Measurements from ENCODE around the gene NLE1. TPM values are rescaled to one million over a fixed set of nuclear protein-coding genes. Genes with fewer than 3 reads are reported as not detected.

Gene NLE1
- total and polyA plus RNA-seq, 12 donors = 5.0 to 18.7 (median 11.8) TPM

DNA sequence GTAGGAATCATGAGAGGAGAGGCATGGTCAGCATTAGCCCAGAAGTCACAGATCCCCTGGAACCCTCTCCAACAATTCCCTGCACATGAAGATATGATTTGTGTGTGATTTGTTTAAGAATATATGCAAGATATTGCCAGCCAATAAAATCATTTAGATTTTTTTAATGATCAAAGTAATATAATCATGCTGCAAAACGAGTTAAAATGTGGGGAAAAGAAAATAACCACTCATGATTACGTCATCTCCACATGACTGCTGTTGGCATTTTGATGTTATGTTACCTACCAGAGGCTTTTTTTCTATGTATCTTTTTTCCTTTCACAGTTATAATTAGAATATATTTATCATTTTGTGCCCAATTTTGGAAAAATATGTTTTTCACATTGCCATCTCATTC is 29.7 kb upstream of the NLE1 start:
- DNase-seq = no peak
- no peaks in the 10 kb centered on the region for H3K4me1 ChIP-seq (replicated peaks in 1 of 2)
- no peak overlapping the region for H3K27ac ChIP-seq
- intact Hi-C loops (cut with DNase I) = loop anchor here (5.0 to 10.0 kb wide), 2 partner anchors 363 to 370 kb away; partner anchors contain the start of gene SLFN12L (in 1 of the 2)
- no peaks in the 10 kb centered on the region for H3K36me3 ChIP-seq (replicated peaks in 1 of 2)
- no peaks in the 10 kb centered on the region for H3K27me3 ChIP-seq
- H3K4me3 ChIP-seq = no peak overlapping the region
- TF ChIP-seq, protein P1, sequence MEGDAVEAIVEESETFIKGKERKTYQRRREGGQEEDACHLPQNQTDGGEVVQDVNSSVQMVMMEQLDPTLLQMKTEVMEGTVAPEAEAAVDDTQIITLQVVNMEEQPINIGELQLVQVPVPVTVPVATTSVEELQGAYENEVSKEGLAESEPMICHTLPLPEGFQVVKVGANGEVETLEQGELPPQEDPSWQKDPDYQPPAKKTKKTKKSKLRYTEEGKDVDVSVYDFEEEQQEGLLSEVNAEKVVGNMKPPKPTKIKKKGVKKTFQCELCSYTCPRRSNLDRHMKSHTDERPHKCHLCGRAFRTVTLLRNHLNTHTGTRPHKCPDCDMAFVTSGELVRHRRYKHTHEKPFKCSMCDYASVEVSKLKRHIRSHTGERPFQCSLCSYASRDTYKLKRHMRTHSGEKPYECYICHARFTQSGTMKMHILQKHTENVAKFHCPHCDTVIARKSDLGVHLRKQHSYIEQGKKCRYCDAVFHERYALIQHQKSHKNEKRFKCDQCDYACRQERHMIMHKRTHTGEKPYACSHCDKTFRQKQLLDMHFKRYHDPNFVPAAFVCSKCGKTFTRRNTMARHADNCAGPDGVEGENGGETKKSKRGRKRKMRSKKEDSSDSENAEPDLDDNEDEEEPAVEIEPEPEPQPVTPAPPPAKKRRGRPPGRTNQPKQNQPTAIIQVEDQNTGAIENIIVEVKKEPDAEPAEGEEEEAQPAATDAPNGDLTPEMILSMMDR (IDR thresholded peaks at IDR 0.05) = no peak
- TF ChIP-seq POLR2A (IDR thresholded peaks at IDR 0.05) = no peak
- H3K9me3 ChIP-seq (replicated peaks in 1 of 3) = no peaks in the 10 kb centered on the region
- 44 to 65% (median 55%) methylated on average over 2 of the region's 2 CpGs for WGBS, 4 donors

DNA sequence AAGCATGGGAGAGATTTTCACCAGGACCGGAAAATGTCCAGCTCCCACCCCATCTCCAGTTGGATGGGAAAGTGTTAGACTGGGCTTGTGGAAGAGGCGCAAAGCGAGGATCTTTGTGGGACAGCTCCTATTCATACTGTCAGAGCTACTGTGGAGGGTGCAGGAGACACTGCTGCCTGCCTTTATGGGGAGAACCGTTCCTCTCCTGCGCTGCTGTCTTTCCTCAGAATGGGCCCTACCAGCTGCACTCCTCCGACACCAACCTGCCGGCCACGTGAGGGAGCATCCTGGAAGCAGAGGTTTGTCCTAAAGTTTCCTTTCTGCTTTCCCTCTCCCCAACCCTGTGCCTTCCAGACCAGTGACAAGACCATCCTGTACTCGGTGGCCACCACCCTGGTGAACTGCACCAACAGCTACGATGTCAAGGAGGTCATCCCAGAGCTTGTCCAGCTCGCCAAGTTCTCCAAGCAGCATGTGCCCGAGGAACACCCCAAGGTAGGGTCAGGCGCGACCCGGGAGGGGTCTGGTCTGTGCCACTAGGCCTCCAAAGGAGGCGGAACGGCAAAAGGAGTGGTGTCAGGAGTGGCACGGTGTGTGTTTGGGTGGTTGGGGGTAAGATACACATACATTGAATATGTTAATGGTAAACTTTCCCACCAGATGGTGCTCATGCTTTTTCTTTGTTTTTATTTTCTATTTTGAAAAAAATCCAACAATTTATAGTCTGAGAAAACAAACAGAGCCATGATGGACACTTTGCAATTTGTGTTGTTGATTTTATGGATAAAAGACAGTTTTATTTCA is 29.1 kb upstream of the NLE1 start:
- peak in 2 of 7 donors; percentile 4 to 21 for DNase-seq
- Histone ChIP-seq H3K9me3 (replicated peaks in 1 of 3) (no peaks in the 10 kb centered on the region), H3K4me1 (replicated peaks in 1 of 2) (no peaks in the 10 kb centered on the region), H3K36me3 (replicated peaks in 1 of 2) (no peaks in the 10 kb centered on the region), H3K27ac (no peak overlapping the region), H3K4me3 (no peak overlapping the region), H3K27me3 (no peaks in the 10 kb centered on the region)
- intact Hi-C loops (cut with DNase I) = loop anchor here (5.0 to 10.0 kb wide), 2 partner anchors 364 to 371 kb away; partner anchors contain the start of gene SLFN12L (in 1 of the 2)
- WGBS, 4 donors = 68 to 74% (median 71%) methylated on average over 11 to 18 of the region's 18 CpGs
- TF ChIP-seq, protein P1 (IDR thresholded peaks at IDR 0.05) = peak in 5 of 6 experiments; percentile 37 to 51 (median 39)
- no peak for TF ChIP-seq POLR2A (IDR thresholded peaks at IDR 0.05)

DNA sequence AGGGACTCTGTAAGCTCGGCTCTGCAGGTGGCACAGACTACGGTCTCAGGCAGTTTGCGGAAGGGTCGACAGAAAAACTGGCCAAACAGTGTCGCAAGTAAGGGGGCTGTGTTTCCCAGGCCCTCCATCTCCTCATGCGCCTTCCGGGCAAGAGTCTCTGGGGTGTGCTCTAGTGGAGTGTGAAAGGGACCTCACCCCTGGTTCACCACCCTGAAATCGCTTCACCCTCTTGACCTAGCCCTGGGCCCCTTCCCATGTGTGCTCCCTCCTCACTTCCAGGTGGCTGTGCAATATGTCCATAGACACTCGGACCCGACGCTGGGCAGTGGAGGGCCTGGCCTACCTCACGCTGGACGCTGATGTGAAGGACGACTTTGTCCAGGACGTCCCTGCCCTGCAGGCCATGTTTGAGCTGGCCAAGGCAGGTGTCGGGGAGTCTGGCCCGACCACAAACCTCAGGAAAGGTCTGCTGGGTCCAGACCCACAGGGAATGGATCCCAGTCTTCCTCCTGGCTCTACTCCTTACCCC is 27.8 kb upstream of the NLE1 start:
- Histone ChIP-seq H3K36me3 (replicated peaks in 1 of 2) (no peaks in the 10 kb centered on the region), H3K27ac (no peak overlapping the region), H3K27me3 (no peaks in the 10 kb centered on the region), H3K4me1 (replicated peaks in 1 of 2) (no peaks in the 10 kb centered on the region), H3K4me3 (no peak overlapping the region), H3K9me3 (replicated peaks in 1 of 3) (no peaks in the 10 kb centered on the region)
- TF ChIP-seq, protein P1 (IDR thresholded peaks at IDR 0.05) = no peak
- 80 to 84% (median 82%) methylated on average over 15 to 17 of the region's 17 CpGs for WGBS, 4 donors
- no peak for DNase-seq
- intact Hi-C loops (cut with DNase I) = loop anchor here (5.0 to 10.0 kb wide), 4 partner anchors 145 to 575 kb away; partner anchors contain the start of gene SLFN12L (in 1 of the 2)

DNA sequence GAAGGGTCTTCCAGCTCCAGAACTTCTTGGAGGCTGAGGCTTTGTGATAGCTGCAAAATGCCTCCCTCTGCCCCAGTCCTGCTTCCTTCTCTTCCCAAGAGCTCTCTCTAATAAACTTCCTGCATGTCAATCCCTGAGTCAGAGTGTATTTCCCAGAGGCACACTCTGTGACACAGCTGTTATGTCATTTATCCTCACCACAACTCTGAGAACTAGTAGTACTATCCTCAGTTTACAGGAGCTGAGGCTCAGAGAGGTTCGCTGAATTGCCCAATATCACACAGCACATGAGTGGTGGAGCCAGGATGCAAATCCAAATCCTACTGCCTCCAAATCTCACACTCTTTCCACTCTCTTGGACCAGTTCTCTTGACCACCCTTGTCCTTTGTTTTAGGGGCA is 25.6 kb upstream of the NLE1 start:
- WGBS, 4 donors = 60 to 86% (median 69%) methylated on average over 1 of the region's 1 CpG

More for the DNA sequence above, 25.6 kb upstream of the NLE1 start:
- no peaks in the 10 kb centered on the region for H3K27me3 ChIP-seq
- DNase-seq = no peak
- H3K4me3 ChIP-seq = no peak overlapping the region
- no peak overlapping the region for H3K27ac ChIP-seq
- H3K36me3 ChIP-seq (replicated peaks in 1 of 2) = no peaks in the 10 kb centered on the region
- no peaks in the 10 kb centered on the region for H3K4me1 ChIP-seq (replicated peaks in 1 of 2)
- no peaks in the 10 kb centered on the region for H3K9me3 ChIP-seq (replicated peaks in 1 of 3)
- intact Hi-C loops (cut with DNase I) = loop anchor here in 1 of 2 donors (10.0 kb wide), 2 partner anchors 147 to 577 kb away; no protein-coding TSS in a partner anchor
- no peak for TF ChIP-seq POLR2A (IDR thresholded peaks at IDR 0.05)
- TF ChIP-seq, protein P1 (IDR thresholded peaks at IDR 0.05) = no peak

All from adrenal gland (tissue), 12 donors.